Vagina (tissue), 2 donors: ENCODE data around the gene ERGIC1.

ENCODE experiments used
- POLR2A ChIP-seq, 2 donors: fragments of 450-650 bp; IDR thresholded peaks; one replicate each; pipeline ENCODE4 v1.6.1; 2017; ENCODE audit warnings: antibody characterized with exemption in 2 of 2, mild to moderate bottlenecking in 2 of 2, moderate library complexity in 2 of 2
- TF ChIP-seq, protein P1 (sequence below), 3 experiments: fragments of 450-650 bp in 2 of 3; fragments of 200-600 bp in 1 of 3; sonication (generic) in 1 of 3; IDR thresholded peaks; one replicate each; pipeline ENCODE4 v1.5.1; 2017 to 2019; ENCODE audit warnings: antibody characterized with exemption in 3 of 3, mild to moderate bottlenecking in 2 of 3, moderate library complexity in 2 of 3

DNA sequence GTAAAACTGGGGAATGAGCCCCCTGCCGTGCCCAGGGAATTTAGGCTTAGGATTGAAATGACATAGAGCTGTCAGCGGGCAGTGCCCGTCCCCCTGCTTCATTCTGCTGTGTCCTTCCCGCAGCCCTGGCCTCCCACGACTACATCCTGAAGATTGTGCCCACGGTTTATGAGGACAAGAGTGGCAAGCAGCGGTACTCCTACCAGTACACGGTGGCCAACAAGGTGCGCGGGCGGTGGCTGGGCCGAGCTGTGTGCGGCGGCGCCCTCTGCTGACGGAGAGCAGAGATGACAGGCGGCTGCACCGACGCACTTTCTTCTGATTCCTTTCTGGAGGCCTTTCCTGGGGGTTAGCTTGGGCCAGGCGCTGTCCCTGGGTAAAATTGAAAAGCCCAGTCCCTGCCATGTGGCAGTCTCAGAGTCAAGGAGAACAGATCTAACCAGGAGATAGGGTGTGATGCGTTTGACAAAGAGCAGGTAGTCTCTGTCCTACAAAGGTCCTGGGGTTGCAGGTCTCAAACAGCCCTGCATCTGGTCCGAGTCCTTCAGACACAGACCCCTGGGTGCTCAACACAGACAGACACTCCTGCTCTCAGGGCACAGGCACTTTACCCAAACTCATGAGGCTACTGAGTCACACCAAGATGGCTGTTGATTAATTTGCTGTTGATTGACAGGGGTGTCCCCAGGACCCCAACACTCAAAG is 98.4 kb downstream of the ERGIC1 start:
- TF ChIP-seq, protein P1, sequence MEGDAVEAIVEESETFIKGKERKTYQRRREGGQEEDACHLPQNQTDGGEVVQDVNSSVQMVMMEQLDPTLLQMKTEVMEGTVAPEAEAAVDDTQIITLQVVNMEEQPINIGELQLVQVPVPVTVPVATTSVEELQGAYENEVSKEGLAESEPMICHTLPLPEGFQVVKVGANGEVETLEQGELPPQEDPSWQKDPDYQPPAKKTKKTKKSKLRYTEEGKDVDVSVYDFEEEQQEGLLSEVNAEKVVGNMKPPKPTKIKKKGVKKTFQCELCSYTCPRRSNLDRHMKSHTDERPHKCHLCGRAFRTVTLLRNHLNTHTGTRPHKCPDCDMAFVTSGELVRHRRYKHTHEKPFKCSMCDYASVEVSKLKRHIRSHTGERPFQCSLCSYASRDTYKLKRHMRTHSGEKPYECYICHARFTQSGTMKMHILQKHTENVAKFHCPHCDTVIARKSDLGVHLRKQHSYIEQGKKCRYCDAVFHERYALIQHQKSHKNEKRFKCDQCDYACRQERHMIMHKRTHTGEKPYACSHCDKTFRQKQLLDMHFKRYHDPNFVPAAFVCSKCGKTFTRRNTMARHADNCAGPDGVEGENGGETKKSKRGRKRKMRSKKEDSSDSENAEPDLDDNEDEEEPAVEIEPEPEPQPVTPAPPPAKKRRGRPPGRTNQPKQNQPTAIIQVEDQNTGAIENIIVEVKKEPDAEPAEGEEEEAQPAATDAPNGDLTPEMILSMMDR (IDR thresholded peaks at IDR 0.05), result peak; percentile 94 to 99 (median 97)
- no peak for TF ChIP-seq POLR2A (IDR thresholded peaks at IDR 0.05)
